Stimulated activated CD8-positive, alpha-beta memory T cell treated with anti-CD3 and anti-CD28 coated beads, Interleukin-7, amount 100 ng/mL, for 48 hours (primary cell): Measurements from ENCODE around the gene OAT.
A peak's percentile ranks its signal among the peaks of the same experiment; 100 is the strongest.

Experiments
- DNase-seq, 2 donors: peaks; one replicate each; pipeline ENCODE4 v3.0.0-alpha.2; 2020; ENCODE audit warnings: low read depth in 1 of 2; ENCODE audit errors: extremely low read depth in 1 of 2

Gene OAT

GRCh38 chr10:124356701-124357560, 61.8 kb downstream of the OAT start:
- no peak for DNase-seq

DNA sequence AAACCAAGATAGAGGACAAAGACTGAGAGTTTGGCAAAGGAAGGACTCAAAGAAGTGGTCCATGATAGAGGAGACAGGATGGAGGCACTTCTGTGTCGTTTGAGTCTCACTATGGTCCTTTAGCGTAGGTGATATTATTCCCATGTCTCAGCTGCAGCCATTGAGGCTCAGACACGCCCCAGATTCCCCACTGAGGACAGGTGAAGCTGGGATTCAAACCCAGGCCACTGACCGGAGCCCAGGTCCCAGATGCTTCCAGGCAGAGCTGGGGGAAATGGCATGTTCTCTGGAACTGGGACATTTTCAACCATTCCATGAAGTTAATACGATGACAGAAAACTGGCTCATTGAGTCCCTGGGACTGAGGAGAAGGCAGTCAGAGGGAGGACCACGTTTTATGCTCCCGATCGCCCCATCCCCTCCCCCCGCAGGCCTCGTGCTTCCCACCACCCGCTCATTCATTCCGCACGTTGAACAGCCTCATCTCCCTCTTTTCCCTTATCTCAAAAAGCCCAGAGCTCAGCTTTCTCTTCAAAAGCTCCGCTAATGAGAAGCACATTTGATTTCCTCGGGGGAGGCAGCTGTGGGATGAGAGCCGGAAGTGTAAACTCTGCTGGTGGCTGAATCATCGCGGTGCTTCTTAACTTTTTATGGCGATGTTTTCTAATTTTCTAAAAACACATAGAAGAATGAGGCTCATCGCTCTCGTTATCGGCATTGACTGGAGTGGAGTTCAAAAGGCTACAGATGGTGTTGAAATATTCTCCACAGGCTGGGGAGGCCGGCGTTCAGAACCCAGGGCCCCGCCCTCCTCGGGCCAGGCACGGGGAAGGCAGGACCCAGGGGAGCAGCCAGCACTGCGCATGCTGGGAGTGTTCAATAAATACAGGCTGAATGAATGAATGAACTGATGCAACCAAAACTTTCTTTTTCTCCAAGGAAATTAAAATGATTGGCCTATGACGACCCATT, 64.0 kb downstream of the OAT start:
- peak in 1 of 2 donors; percentile 8 for DNase-seq

DNA sequence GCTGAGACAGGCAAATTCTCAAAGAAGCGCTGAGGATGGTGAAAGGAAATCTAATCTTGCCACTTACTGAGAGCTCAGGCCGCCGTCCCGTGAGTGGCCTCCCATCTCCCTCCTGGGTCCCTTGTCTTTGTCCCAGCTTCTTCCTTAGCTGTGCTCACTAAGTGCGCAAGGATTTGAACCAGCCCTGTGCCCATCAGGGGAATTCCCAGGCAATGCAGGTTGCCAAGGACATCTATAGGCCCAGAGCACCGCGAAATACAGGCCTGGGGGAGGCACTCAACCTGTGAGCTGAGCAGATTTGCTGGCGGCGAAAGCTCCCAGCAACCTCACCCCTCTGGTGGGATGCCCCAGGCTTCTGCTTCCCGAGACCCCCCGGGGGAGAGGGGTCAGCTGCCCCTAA, 64.8 kb downstream of the OAT start:
- no peak for DNase-seq

GRCh38 chr10:124353091-124353815, 65.5 kb downstream of the OAT start:
- DNase-seq, result no peak

DNA sequence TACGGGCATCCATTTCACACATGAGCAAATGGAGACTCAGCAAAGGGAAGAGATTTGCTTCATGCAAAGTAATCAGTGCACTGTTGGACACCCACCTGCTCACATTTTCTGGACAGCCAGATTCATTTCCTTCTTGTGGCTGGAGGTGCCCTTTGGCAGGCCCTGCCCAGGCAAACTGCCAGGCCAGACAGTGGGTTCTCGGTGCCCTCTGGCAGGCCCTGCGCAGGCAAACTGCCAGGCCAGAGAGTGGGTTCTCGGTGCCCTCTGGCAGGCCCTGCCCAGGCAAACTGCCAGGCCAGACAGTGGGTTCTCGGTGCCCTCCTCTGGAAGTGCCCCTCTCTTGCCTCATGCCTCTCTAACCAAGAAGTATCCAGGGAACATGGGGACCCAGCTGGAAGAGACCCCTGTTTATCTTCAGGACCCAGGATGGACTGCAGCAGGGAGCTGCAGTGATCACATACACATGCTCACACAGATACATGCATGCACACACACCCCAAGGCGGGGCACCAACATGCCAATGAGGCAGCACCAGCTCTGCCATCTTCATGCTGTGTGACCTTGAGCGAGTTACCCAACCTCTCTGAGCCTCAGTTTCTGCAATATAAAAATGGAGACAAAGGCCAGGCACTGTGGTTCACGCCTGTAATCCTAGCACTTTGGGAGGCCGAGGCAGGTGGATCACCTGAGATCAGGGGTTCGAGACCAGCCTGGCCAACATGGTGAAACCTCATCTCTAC, 67.1 kb downstream of the OAT start:
- no peak for DNase-seq

DNA sequence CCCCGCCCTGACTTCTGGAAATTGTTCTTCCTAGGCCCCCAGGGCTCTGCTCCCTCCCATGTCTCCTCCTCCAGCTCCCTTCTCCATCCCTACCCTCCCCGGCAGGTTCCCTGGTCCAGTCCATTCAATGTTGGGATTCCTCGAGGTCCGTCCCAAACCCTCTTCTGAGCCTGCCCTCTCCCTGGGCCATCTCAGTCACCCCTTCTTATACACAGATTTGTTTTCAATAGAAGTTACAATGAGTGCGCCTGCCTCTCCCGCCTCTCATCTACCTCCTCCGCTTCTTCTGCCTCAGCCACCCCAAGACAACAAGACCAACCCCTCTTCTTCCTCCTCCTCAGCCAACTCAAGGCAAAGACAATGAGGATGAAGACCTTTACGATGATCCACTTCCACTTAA, 67.9 kb downstream of the OAT start:
- DNase-seq, result no peak

- no peak for DNase-seq
Observed at GRCh38 chr10:124349996-124350280, 68.8 kb downstream of the OAT start.

DNA sequence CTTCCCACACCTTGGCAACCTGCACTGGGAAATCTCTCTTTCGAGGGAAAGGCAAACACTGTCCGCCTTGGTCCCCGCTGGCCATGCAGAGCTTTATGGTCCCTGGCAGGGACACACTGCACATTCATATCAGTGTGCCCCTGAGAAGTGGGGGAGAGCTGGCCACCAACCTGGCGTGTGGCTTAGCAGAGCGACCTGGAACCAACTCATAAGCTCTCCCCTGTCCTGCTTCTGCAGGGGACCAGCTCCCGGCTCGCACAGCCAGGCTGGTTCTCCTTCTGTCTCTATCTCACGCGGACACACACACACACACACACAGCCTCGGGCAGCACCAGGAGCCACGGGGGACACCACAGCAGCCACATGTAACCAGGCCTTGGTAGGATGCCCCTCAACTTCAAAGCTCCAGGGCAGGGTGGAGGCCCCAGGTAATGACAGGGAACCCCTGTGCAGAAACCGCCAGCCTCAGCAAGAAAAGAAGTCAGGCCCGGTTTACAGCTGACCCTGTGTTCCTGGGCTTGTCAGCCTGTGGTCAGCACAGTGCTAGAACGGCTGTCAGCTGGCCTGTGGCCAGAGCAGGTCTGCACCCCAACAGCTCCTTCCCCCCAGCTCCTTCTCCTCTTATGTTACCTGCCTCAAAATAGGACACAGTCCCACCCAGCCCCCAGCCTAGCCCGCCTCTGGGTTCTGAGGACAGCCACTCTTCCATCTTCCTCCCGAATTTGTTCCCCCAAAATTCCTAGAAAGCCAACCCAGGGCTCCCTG, 69.3 kb downstream of the OAT start:
- DNase-seq, result no peak

GRCh38 chr10:124348801-124349200, 69.9 kb downstream of the OAT start:
- DNase-seq, result no peak

DNA sequence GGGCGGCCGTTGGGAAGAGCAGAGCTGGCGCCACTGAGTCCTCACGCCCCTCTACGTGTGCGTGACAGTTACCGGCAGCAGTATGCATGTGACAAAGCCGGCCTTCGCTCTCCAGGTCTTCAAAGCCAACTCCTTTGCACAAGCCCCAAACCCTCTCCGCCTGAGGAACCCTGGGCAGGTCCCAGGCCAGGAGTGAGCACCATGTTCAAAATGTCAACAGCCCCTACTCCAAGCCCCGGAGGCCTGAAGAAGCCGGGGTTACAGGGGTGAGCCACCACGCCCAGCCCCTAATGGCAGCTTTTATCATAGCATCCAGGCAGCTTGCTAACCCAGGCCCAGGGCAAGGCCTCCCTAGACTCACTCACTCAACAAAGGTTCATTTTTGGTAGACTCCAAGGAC, 70.8 kb downstream of the OAT start:
- DNase-seq, result no peak
